Heart left ventricle (tissue), 16 donors: ENCODE measurements around the gene SESN1. TPM values are rescaled to one million over a fixed set of nuclear protein-coding genes. Genes with fewer than 3 reads are reported as not detected.

Experiments used
- ATAC-seq, 4 donors: fragments of 200-7000 bp; cut with Tn5 transposase; one replicate each; pipeline ENCODE4 v1.9.1; 2020 to 2022; ENCODE audit warnings: moderate library complexity in 4 of 4, mild to moderate bottlenecking in 3 of 4, moderate number of reproducible peaks in 1 of 4
- DNase-seq, 5 donors: peaks; one replicate each; pipeline ENCODE4 v3.0.0-alpha.2; 2020
- H3K27ac ChIP-seq, 12 donors: fragments of 200-600 bp; sonication (generic) in 4 of 12; one replicate each; pipeline versions ENCODE4 v1.5.0 to v1.8.0; 2016 to 2022; ENCODE audit warnings: mild to moderate bottlenecking in 2 of 12
- H3K27me3 ChIP-seq, 9 donors: fragments of 200-600 bp; sonication (generic) in 2 of 9; one replicate each; pipeline versions ENCODE4 v1.5.1 to v1.8.0; 2016 to 2022; ENCODE audit warnings: mild to moderate bottlenecking in 3 of 9
- H3K36me3 ChIP-seq, 9 donors: fragments of 200-600 bp; sonication (generic) in 2 of 9; one replicate each; pipeline versions ENCODE4 v1.5.0 to v1.8.0; 2018 to 2022; ENCODE audit warnings: mild to moderate bottlenecking in 2 of 9
- H3K4me1 ChIP-seq, 12 donors: fragments of 200-600 bp; sonication (generic) in 4 of 12; one replicate each; pipeline versions ENCODE4 v1.5.0 to v1.8.0; 2016 to 2022; ENCODE audit warnings: mild to moderate bottlenecking in 3 of 12
- H3K4me3 ChIP-seq, 12 donors: fragments of 200-600 bp; sonication (generic) in 4 of 12; one replicate each; pipeline versions ENCODE4 v1.5.0 to v1.8.0; 2017 to 2022; ENCODE audit warnings: mild to moderate bottlenecking in 9 of 12, moderate library complexity in 4 of 12
- H3K9me3 ChIP-seq, 12 donors: fragments of 200-600 bp; sonication (generic) in 4 of 12; one replicate each; pipeline versions ENCODE4 v1.5.0 to v1.8.0; 2016 to 2022; ENCODE audit warnings: mild to moderate bottlenecking in 1 of 12
- POLR2A ChIP-seq, 2 donors: fragments of 450-650 bp; IDR thresholded peaks; one replicate each; pipeline ENCODE4 v1.6.1; 2017; ENCODE audit warnings: antibody characterized with exemption in 2 of 2, mild to moderate bottlenecking in 2 of 2, moderate library complexity in 2 of 2
- WGBS, 4 donors: extraction: QIAGEN DNeasy Blood & Tissue Kit in 2 of 4; methylation state at CpG; one replicate each; pipeline versions ENCODE4 v1.1.5 to v1.1.7; 2013 to 2018; 5-methylcytosine and 5-hydroxymethylcytosine counted together
- intact Hi-C, 10 donors: fragments of 100-400 bp; cut with DNase I; formaldehyde crosslinking; loops; one replicate each; pipeline versions ENCODE4 v1.11.1 to v1.14.2; 2022
- polyA plus RNA-seq, 2 donors: library from polyadenylated mRNA; stranded (reverse); fragments of 200-250 nt; gene quantifications; one replicate each; pipeline ENCODE4 v1.2.3, GENCODE V29; 2013
- total RNA-seq, 9 donors: library from RNA; depleted of rRNA in 2 of 9; stranded (reverse); fragments of >200 nt in 2 of 9; fragmentation: NEBNext Ultra II Directional in 3 of 9; extraction: Animal tissue kit (Norgen Biotek cat#: 25700) in 3 of 9; gene quantifications; one replicate each; pipeline versions ENCODE4 v1.1.0 to v1.2.4, GENCODE V29; 2016 to 2023
- TF ChIP-seq, protein P1 (sequence below), 12 donors: fragments of 200-600 bp; sonication (generic) in 4 of 12; IDR thresholded peaks; one replicate each; pipeline versions ENCODE4 v1.5.0 to v1.8.0; 2018 to 2022; ENCODE audit warnings: antibody characterized with exemption in 12 of 12, mild to moderate bottlenecking in 5 of 12
- donor health status: ischemic (EF 13 %, LVEDD 7.1; RV severe dilation, severe dysfunction).
- donor health status: healthy with polysubstance abuse.
- donor health status: DM: no; HTN: yes; CAD: no.
- donor health status: DM: no; HTN: no; CAD: no.
- donor health status: ischemic (EF 25% LVEDD 6.9; RV normal size, moderate dysfunction).
- donor health status: ischemic (EF 25% LVEDD 5.7; RV mildly dilated, moderate dysfunction).
- donor health status: healthy.
- donor health status: DM: yes; HTN: yes; CAD: no.
- donor health status: ischemic (EF 35%, LVEDD 5.7; RV mildly dilated, moderate dysfunction).
- donor health status: nonischemic (EF 11% LVEDD 7.7; RV severe dilation, severe dysfunction).
- donor health status: DM: yes; HTN: yes; CAD: no.
- donor health status: PGD.
- donor health status: ischemic (EF 29% LVEDD 5.4; RV normal size, mild dysfunction).
- donor health status: nonischemic (EF 23%, LVEDD 6.1; RV moderate dilation, normal function).

The SESN1 gene
- total and polyA plus RNA-seq, 11 donors, result 22.5 to 63.2 (median 34.6) TPM

- peaks cover 0 to 22% (median 12%) of the 10 kb centered on the region in 12 donors for H3K4me1 ChIP-seq
- no peak overlapping the region for H3K27ac ChIP-seq
- ATAC-seq (no peak), DNase-seq (no peak)
- intact Hi-C loops, result loop anchor here in 6 of 10 donors (5.0 to 10.0 kb wide), 2 partner anchors 285 to 287 kb away; partner anchors contain the start of gene CD164 (in 6 of the 6)
- 96 to 99% (median 98%) methylated on average over 1 of the region's 1 CpG for WGBS, 4 donors
- no peaks in the 10 kb centered on the region for H3K27me3 ChIP-seq
- no peak overlapping the region for H3K4me3 ChIP-seq
- no peaks in the 10 kb centered on the region for H3K9me3 ChIP-seq
- peaks cover 0 to 21% (median 0%) of the 10 kb centered on the region in 9 donors for H3K36me3 ChIP-seq
- TF ChIP-seq, protein P1, sequence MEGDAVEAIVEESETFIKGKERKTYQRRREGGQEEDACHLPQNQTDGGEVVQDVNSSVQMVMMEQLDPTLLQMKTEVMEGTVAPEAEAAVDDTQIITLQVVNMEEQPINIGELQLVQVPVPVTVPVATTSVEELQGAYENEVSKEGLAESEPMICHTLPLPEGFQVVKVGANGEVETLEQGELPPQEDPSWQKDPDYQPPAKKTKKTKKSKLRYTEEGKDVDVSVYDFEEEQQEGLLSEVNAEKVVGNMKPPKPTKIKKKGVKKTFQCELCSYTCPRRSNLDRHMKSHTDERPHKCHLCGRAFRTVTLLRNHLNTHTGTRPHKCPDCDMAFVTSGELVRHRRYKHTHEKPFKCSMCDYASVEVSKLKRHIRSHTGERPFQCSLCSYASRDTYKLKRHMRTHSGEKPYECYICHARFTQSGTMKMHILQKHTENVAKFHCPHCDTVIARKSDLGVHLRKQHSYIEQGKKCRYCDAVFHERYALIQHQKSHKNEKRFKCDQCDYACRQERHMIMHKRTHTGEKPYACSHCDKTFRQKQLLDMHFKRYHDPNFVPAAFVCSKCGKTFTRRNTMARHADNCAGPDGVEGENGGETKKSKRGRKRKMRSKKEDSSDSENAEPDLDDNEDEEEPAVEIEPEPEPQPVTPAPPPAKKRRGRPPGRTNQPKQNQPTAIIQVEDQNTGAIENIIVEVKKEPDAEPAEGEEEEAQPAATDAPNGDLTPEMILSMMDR (IDR thresholded peaks at IDR 0.05), result no peak
- no peak for TF ChIP-seq POLR2A (IDR thresholded peaks at IDR 0.05)
Observed at GRCh38 chr6:109097661-109098060, 3.0 kb upstream of the SESN1 start.

DNA sequence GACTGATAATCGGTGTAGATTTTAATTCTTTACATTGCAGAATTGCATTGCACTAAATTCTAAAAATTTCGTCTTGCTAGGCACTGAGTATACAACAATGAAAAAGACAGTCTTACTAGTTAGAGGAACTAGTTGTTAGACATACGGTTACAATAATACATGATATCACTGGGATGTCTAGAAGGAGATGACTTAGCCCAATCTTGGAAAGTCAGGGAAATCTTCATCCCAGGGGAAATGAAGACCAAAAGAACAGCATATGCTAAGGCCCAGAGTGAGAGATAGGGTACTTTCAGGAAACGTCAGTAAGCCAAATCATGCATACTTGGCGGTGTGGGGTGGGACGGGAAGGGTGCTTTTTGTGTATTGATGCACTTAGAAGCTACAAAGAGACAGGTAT, 1.6 kb upstream of the SESN1 start:
- WGBS, 4 donors, result 47 to 60% (median 53%) methylated on average over 6 of the region's 6 CpGs
- intact Hi-C loops, result loop anchor here in 6 of 10 donors (5.0 to 10.0 kb wide), 2 partner anchors 286 to 289 kb away; partner anchors contain the start of gene CD164 (in 6 of the 6)
- no peak for TF ChIP-seq POLR2A (IDR thresholded peaks at IDR 0.05)
- TF ChIP-seq, protein P1 (IDR thresholded peaks at IDR 0.05), result no peak
- no peaks in the 10 kb centered on the region for H3K27me3 ChIP-seq
- peak overlapping the region in 10 of 12 donors; percentile 64 to 88 (median 68) for H3K4me3 ChIP-seq
- peaks cover 0 to 36% (median 18%) of the 10 kb centered on the region in 12 donors for H3K4me1 ChIP-seq
- peak overlapping the region in 5 of 12 donors; percentile 96 to 99 (median 99) for H3K27ac ChIP-seq
- H3K9me3 ChIP-seq, result no peaks in the 10 kb centered on the region
- DNase-seq, result no peak
- ATAC-seq, result no peak
- H3K36me3 ChIP-seq, result peaks cover 0 to 15% (median 0%) of the 10 kb centered on the region in 9 donors

GRCh38 chr6:109095835-109096084, 1.1 kb upstream of the SESN1 start:
- Histone ChIP-seq H3K9me3 (no peaks in the 10 kb centered on the region), H3K27ac (peak overlapping the region; percentile 95 to 100 (median 98)), H3K4me3 (peak overlapping the region; percentile 51 to 88 (median 66)), H3K4me1 (peaks cover 0 to 41% (median 19%) of the 10 kb centered on the region in 12 donors), H3K36me3 (peaks cover 0 to 11% (median 0%) of the 10 kb centered on the region in 9 donors), H3K27me3 (no peaks in the 10 kb centered on the region)
- WGBS, 4 donors, result 1 to 8% (median 1%) methylated on average over 7 to 8 of the region's 8 CpGs
- DNase-seq, result no peak
- TF ChIP-seq POLR2A (IDR thresholded peaks at IDR 0.05), result no peak
- TF ChIP-seq, protein P1 (IDR thresholded peaks at IDR 0.05), result no peak
- intact Hi-C loops, result loop anchor here in 8 of 10 donors (1.0 to 10.0 kb wide), 4 partner anchors 285 to 289 kb away; partner anchors contain the start of gene CD164 (in 6 of the 8)
- ATAC-seq, result no peak

DNA sequence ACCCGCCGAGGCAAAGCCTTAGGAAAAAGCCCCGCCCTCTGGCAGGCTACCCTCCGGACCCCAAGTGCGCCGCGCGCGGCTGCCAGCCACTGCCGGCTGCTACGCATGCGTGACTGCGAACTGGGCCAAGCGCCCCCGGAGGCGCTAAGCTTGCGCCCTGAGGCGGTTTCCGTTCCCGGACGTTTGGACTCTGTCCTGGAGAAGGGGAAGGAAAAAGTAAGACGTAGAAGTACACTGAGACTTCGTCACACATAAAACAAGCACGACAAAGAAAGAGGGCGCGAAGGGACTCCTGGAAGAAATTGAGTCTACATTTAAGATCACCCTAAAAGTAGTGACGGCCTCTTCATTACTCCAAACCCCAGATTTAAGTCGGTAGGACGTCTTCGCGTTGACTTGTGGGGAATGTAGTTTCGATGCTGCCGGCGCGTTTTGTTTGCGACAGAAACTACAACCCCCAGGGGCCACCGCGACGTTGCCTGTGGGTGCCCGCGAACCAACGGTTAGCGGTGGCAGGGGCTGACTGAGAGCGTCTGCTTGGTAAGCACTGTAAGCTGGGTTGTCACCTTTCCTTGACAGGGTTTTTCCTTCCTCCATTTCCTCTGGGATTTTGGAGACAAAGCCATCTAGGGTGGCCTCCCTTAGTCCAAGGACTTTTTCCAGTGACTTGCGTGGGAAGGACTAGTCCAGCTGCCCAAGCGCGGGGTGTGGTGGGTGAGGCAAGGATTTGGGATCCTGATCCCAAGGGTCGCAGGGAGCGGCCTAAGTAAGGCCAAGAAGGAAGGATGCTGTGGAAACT, 589 bp upstream of the SESN1 start, which contains the start of gene CEP57L1:
TSS of gene CEP57L1 (plus strand) at position 472 of the 799 bp plus-strand sequence. CDS start 49,715 bp downstream, outside the sequence.
- DNase-seq (peak; percentile 94 to 99 (median 99)), ATAC-seq (peak; percentile 77 to 90 (median 84))
- H3K4me1 ChIP-seq, result peaks cover 0 to 45% (median 22%) of the 10 kb centered on the region in 12 donors
- H3K4me3 ChIP-seq, result peak within 1 kb of the TSS; percentile 51 to 88 (median 66)
- no peaks in the 10 kb centered on the region for H3K9me3 ChIP-seq
- H3K27ac ChIP-seq, result peak within 1 kb of the TSS; percentile 95 to 100 (median 98)
- intact Hi-C loops, result loop anchor here in 8 of 10 donors (1.0 to 10.0 kb wide), 4 partner anchors 286 to 290 kb away; partner anchors contain the start of gene CD164 (in 6 of the 8)
- H3K27me3 ChIP-seq, result no peaks in the 10 kb centered on the region
- 0 to 1% (median 0%) methylated on average over 45 to 49 of the region's 49 CpGs for WGBS, 4 donors
- peak; percentile 7 to 26 for TF ChIP-seq POLR2A (IDR thresholded peaks at IDR 0.05)
- TF ChIP-seq, protein P1 (IDR thresholded peaks at IDR 0.05), result peak in 2 of 12 donors; percentile 8 to 33
- peaks cover 0 to 7% (median 0%) of the 10 kb centered on the region in 9 donors for H3K36me3 ChIP-seq
